ENCODE data around the gene MORF4L2.

Gene MORF4L2, protein sequence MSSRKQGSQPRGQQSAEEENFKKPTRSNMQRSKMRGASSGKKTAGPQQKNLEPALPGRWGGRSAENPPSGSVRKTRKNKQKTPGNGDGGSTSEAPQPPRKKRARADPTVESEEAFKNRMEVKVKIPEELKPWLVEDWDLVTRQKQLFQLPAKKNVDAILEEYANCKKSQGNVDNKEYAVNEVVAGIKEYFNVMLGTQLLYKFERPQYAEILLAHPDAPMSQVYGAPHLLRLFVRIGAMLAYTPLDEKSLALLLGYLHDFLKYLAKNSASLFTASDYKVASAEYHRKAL

DNA sequence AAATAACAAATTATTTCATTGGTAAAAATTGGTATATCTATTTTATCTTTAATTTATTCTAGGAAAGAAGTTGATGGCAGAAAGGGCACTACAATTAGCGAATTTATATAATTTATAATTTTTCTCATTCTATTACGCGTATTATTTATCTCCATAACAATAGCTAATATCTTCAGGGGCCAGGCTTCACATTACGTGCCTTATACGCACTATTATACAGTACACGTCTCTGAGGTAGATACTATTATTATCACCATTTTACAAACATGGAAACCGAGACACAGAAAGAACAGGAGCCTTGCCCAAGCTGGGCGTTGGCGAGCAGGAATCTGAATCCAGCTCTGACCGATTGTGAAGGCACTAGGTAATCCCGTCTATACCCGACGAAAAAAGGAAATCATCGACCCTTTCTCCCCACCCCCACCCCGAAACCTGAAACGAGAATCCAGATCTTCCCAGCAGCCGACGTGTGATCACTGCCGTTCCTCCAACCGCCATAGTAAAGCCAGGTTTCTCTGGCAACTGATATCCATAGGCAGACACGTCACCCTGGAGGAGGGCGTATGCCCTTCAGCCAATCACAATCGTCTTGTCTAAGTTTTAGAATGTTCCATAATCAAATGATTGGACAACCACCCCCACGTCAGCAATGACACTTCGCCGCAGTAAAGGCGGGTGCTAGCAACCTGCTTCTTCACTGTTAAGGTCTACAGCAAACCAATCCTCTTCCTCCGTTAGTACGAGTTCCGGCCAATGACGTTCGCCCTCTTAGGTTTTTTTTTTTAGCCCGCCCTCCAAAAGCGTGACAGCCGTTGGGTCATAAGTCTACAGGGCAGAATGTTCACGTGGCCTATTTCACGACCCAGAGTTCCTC, at the start of gene MORF4L2:
Gene MORF4L2, minus strand, starts transcription at position 501 of the 874 bp plus-strand sequence. CDS start 9,672 bp downstream, outside the sequence.
- DNase-seq, result peak; percentile 95

GRCh38 chrX:103734125-103734760, 47.7 kb upstream of the MORF4L2 start:
- DNase-seq, result no peak

- no peak for DNase-seq
Measured at GRCh38 chrX:103733017-103733416, 46.5 kb upstream of the MORF4L2 start.

DNA sequence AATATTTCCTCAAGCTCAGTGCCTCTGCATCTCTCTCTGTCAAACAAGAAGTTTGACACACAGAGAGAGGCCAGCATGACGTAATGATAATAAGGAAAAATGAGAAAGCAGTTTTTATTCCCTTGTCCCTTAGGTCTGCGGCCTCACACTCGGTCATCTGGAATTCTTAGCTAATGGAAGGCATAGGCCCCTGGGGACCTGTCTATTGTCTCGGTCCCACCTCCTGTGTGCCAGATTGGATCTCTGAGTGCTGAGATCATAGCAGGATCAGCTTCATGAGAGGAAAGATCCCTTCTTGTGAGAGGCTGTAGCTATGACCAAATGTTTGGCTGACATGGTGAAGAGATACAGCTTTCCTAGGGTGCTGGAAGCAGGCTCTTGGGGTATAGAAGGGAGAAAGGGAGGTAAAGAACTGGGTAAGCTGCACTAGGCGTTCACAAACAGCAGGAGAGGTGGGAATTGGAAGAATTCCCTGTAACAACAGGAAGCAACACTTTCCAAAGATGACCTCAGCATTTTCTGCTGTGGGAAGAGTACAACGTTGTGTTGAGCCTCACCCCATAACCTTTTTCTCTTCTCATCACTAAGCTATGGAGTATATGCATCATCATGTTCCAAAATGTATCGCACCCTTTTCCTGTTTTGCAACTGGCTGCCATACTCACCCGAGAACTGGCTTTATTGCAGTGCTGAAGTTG, 44.4 kb upstream of the MORF4L2 start:
- peak; percentile 48 for DNase-seq

- no peak for DNase-seq
Measured at GRCh38 chrX:103730147-103730795, 43.8 kb upstream of the MORF4L2 start.

GRCh38 chrX:103729015-103729414, 42.5 kb upstream of the MORF4L2 start:
- DNase-seq, result no peak

DNA sequence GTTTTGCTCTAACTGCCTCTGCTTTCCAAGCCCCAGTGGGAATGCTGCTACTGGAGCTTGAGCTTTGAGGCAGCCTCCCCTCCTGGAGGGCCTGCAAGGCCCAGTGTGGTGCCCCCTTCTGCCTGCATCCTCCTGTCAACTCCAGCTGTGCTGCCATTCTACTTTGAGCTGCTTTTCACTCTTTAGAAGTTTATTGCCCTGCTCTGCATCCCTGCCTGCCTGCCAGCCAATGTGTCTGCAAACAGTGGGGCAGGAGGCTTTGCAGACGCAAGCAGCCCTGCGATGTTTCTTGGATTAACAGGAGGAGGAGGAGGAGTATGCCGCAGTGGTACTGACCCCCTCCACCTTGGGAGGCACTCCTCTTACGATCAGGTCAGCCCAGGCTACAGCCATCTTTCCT, 40.6 kb upstream of the MORF4L2 start:
- DNase-seq, result no peak

DNA sequence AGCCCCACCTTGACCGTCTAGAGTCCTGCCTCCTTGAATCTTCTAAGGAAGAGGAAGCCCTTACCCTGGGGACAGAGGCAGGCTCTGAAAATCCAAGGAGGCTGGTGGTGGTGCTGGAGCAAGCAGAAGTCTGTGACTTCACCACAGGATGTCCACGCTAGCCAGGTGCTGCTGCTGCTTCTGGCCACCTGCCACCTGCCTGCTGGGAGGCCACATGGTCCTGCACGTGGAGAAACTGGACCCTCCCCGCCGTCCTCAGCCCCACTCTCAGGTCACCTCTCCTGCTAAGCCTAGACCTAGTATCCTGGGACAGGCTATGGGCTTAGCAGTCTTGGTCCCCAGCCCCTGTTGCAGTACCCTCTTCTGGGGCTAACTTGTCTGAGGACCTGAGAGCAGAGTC, 40.0 kb upstream of the MORF4L2 start:
- no peak for DNase-seq

DNA sequence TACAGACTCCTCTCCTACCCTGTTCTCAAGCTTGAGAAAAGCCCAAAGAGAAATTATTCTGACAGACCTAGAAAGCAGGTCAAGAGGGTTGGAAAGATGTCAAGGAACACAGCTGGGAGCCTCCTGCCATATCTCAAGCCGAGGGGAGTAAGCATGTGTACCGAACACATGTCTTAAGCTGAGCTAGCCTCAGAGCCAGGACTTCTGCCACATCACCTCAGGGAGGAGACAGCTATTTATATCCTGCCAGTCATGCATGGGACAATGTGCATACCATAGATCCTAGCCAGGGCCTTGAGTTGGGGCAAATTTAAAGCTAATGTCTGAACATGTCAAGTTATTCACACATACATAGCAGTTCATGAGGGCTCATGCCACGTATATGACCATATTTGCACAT, 36.0 kb upstream of the MORF4L2 start:
- DNase-seq, result no peak

GRCh38 chrX:103718120-103718519, 31.6 kb upstream of the MORF4L2 start:
- no peak for DNase-seq

DNA sequence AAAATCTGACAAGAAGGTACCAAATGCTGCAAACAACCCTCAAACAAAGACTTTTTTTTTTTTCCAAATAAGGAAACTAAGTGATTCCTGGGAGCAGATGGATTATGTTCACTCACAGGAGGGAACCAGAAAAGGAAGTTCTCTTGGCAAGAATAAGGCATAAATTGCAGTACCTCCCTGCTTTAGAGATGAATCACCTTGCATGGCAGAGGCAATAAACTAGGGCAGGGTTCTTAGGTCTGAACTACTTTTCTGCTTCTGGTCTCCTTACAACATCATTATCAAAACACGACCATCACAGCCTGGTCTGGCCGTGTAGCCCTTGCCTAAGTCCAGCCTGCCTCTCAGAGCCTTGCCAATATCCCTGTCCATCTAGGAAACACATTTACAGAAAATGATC, 30.5 kb upstream of the MORF4L2 start:
- no peak for DNase-seq

DNA sequence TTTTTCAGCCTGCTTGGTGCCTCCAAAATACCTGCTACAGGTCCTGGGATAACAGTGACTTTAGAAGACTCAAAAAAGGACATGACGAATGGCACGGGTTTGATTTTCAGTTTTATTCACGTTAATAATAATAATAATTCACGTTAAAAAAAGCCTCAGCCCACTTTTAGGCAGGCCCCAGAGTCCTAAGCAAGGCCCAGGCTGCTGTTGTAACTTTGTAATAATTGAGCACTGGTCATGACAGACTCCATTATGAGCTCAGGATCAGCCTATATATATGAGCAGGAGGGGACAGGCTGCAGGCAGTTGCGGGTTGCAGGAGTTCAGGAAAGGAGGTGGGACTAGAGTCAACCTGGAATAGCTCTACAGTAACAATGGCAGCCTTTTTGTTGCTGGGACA, 24.1 kb upstream of the MORF4L2 start, which contains the start of gene TMEM31:
Gene TMEM31, plus strand, starts transcription at position 301 of the 400 bp plus-strand sequence. CDS start 1,350 bp downstream, outside the sequence.
- no peak for DNase-seq

GRCh38 chrX:103704863-103705262, 18.4 kb upstream of the MORF4L2 start:
- no peak for DNase-seq

- DNase-seq, result no peak
Measured at GRCh38 chrX:103699243-103699642, 12.7 kb upstream of the MORF4L2 start.

DNA sequence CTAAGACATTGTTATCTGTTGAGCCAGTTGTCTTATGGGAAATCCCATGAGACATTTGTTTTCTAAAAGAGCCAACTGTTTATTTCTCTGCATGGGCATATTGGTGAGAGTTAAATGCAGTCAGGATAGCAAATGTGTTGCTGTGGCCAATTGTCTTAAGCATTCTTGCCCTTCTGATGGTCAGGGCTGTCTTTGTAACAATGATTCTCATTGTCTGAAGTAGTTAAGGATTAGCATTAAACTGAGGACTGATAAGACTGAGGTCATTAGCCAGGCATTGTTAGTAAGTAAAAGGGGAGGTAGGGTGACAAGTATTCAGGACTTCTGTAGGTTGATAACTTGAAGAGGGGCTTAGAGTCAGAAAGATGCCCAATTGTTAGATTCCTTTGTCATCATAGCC, 11.2 kb upstream of the MORF4L2 start:
- DNase-seq, result no peak

GRCh38 chrX:103691059-103691458, 4.6 kb upstream of the MORF4L2 start:
- no peak for DNase-seq

- DNase-seq, result no peak
Measured at GRCh38 chrX:103688946-103689345, 2.4 kb upstream of the MORF4L2 start.

GRCh38 chrX:103687696-103688201, 1.2 kb upstream of the MORF4L2 start:
- peak; percentile 82 for DNase-seq

DNA sequence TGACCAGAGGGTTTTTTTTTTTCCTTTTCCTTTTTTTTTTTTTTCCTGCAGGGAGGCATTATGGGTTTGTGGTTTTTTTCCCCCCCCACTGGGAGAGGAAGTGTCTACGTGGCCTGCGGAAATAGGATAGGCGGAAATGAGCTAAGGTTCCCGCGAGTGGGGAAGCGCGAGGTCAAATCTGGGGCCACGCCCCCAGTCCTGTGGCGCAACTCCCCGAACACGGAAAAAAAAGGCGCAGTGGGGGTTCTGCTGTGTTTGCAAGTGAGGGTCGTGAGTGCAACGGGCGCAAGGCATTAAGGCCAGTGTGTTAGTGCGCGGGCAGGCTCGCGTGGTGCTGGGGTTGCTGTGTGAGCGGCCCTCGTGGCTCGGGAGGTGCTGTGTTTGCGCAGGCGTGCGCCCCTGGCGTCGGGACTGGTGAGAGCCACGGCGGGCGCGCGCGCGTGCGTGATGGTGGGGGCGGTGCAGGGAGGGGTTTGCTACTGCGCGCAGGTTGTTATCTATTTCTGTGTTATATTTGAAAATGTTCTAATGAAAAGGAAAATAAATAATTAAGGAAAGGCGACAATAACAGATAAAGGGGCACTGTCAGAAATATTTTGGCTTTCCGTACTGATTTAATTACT, 685 bp upstream of the MORF4L2 start:
- peak; percentile 91 for DNase-seq

GRCh38 chrX:103685396-103685795, 1.1 kb downstream of the MORF4L2 start:
- DNase-seq, result no peak

DNA sequence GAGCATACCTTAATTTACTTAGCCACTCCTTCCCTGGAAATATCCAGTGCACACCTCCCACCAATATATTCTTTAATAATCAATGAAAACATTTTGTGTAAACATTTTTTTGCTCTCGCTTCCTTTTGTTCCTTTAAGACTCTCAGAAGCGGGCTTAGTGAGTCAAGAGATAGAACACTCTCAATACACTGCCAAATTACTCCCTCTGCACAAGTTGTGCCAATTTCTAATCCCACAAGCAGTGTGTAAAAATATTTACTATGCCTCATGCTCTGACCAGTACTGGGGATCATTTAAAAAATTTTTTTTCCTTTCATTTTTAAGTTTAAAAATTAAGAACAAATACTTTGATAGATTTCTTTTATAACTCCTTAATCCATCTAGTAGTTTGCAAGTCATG, 5.1 kb downstream of the MORF4L2 start:
- no peak for DNase-seq

Data from left hindlimb (tissue), 1 donor.